GM23338 (cell line): ENCODE results near the gene FMN1. TPM values are rescaled to one million over a fixed set of nuclear protein-coding genes. Genes with fewer than 3 reads are reported as not detected.

Experiments used
- CREB1 ChIP-seq: fragments of 250-450 bp; sonication (Bioruptor Pico); IDR thresholded peaks from 2 replicates; pipeline ENCODE4 v1.5.0; 2020; ENCODE audit warnings: low read depth, mild to moderate bottlenecking, moderate library complexity
- EZH2 ChIP-seq: fragments of 200-600 bp; sonication (generic); IDR thresholded peaks from one replicate; pipeline ENCODE4 v1.8.0; 2017; ENCODE audit warnings: antibody characterized with exemption, mild to moderate bottlenecking, low read depth; ENCODE audit not compliant: unreplicated experiment
- EZH2phosphoT487 ChIP-seq: fragments of 200-600 bp; sonication (generic); IDR thresholded peaks from one replicate; pipeline ENCODE4 v1.8.1; 2018; ENCODE audit warnings: antibody characterized with exemption; ENCODE audit not compliant: unreplicated experiment
- JUNB ChIP-seq: IDR thresholded peaks from one replicate; pipeline ENCODE4 v1.6.1; 2016; ENCODE audit warnings: antibody characterized with exemption; ENCODE audit not compliant: unreplicated experiment
- REST ChIP-seq: IDR thresholded peaks from one replicate; pipeline ENCODE4 v1.6.1; 2018; ENCODE audit warnings: antibody characterized with exemption; ENCODE audit not compliant: unreplicated experiment
- STAT1 ChIP-seq: IDR thresholded peaks from one replicate; pipeline ENCODE4 v1.6.1; 2016; ENCODE audit warnings: antibody characterized with exemption; ENCODE audit not compliant: unreplicated experiment
- ZNF462 ChIP-seq: fragments of 250-450 bp; sonication (Bioruptor Pico); IDR thresholded peaks from 2 replicates; pipeline ENCODE4 v1.5.0; 2020; ENCODE audit warnings: mild to moderate bottlenecking, moderate library complexity
- polyA plus RNA-seq: library from polyadenylated mRNA; unstranded; fragments of >200 nt; fragmentation: Nextera tagmentation; extraction: Ambion mirVana; gene quantifications from 2 replicates; pipeline ENCODE4 v1.2.1, GENCODE V29; 2016
- total RNA-seq: library from RNA; depleted of rRNA; stranded (reverse); fragments of >200 nt; shearing (Covaris generic); gene quantifications from 2 replicates; pipeline ENCODE4 v1.2.3, GENCODE V29; 2014

The FMN1 gene
- total and polyA plus RNA-seq, 2 experiments from 2014 or later, result 1.2 to 1.6 TPM

GRCh38 chr15:32878869-32879805 is 315.4 kb downstream of the FMN1 start (continued):
- no peak for TF ChIP-seq ZNF462 (CRISPR knock-in tag)
- no peak for TF ChIP-seq EZH2
- no peak for TF ChIP-seq CREB1 (CRISPR knock-in tag)
- TF ChIP-seq STAT1, result no peak
- no peak for TF ChIP-seq REST
- no peak for TF ChIP-seq EZH2phosphoT487
- TF ChIP-seq JUNB, result no peak
